ENCODE results near the gene EPHB3.

EPHB3 gene

GRCh38 chr3:184581331-184581855 lies 19.8 kb downstream of the EPHB3 start:
- no peak for DNase-seq

GRCh38 chr3:184582646-184583577 lies 21.3 kb downstream of the EPHB3 start:
- DNase-seq, result no peak

GRCh38 chr3:184583578-184584451 lies 22.2 kb downstream of the EPHB3 start:
- DNase-seq, result no peak

GRCh38 chr3:184584464-184584891 lies 22.9 kb downstream of the EPHB3 start:
- DNase-seq, result no peak

- DNase-seq, result no peak
These were observed 24.0 kb downstream of the EPHB3 start for GRCh38 chr3:184585545-184585944.

GRCh38 chr3:184586851-184587250 lies 25.3 kb downstream of the EPHB3 start:
- no peak for DNase-seq

- no peak for DNase-seq
These were observed 27.2 kb downstream of the EPHB3 start for GRCh38 chr3:184588776-184589175.

GRCh38 chr3:184590795-184591194 lies 29.2 kb downstream of the EPHB3 start:
- no peak for DNase-seq

- no peak for DNase-seq
These were observed 30.2 kb downstream of the EPHB3 start for GRCh38 chr3:184591789-184592188.

- DNase-seq, result no peak
These were observed 31.0 kb downstream of the EPHB3 start for GRCh38 chr3:184592371-184593219.

GRCh38 chr3:184593220-184593927 lies 31.8 kb downstream of the EPHB3 start:
- DNase-seq, result no peak

GRCh38 chr3:184593928-184594303 lies 32.3 kb downstream of the EPHB3 start:
- DNase-seq, result no peak

GRCh38 chr3:184594371-184595001 lies 32.9 kb downstream of the EPHB3 start:
- no peak for DNase-seq

GRCh38 chr3:184595726-184596125 lies 34.1 kb downstream of the EPHB3 start:
- no peak for DNase-seq

- no peak for DNase-seq
These were observed 34.6 kb downstream of the EPHB3 start for GRCh38 chr3:184596233-184596632.

- DNase-seq, result no peak
These were observed 35.4 kb downstream of the EPHB3 start for GRCh38 chr3:184596886-184597575.

GRCh38 chr3:184597829-184598573 lies 36.4 kb downstream of the EPHB3 start:
- no peak for DNase-seq

- no peak for DNase-seq
These were observed 37.0 kb downstream of the EPHB3 start for GRCh38 chr3:184598574-184598927.

- no peak for DNase-seq
These were observed 37.6 kb downstream of the EPHB3 start for GRCh38 chr3:184599143-184599542.
